ENCODE measurements around the gene ADGRL3. TPM values are rescaled to one million over a fixed set of nuclear protein-coding genes. Genes with fewer than 3 reads are reported as not detected.

The ADGRL3 gene
- total and polyA plus RNA-seq, 4 donors: 0.39 to 59.9 (median 2.9) TPM

GRCh38 chr4:62023633-62024032 is 823.5 kb downstream of the ADGRL3 start:
- DNase-seq: no peak

GRCh38 chr4:62028745-62029144 is 828.6 kb downstream of the ADGRL3 start:
- Histone ChIP-seq H3K9ac (ENCODE audit: insufficient read depth in 1 of 2, low read length in 2 of 2) (no peak overlapping the region), H3K36me3 (ENCODE audit: control insufficient read depth in 4 of 4, insufficient read depth in 4 of 4, low read length in 4 of 4) (peaks cover 0 to 2% (median 0%) of the 10 kb centered on the region in 4 donors), H3K4me3 (no peak overlapping the region), H3K9me3 (ENCODE audit: control insufficient read depth in 4 of 4, insufficient read depth in 3 of 4, low read length in 3 of 4) (no peaks in the 10 kb centered on the region), H3K4me1 (ENCODE audit: control insufficient read depth in 5 of 5, insufficient read depth in 5 of 5, low read length in 5 of 5) (no peaks in the 10 kb centered on the region), H3K27me3 (ENCODE audit: control insufficient read depth in 3 of 3, insufficient read depth in 3 of 3, low read length in 2 of 3) (no peaks in the 10 kb centered on the region), H3K27ac (ENCODE audit: low read depth in 1 of 2, low read length in 1 of 2) (no peak overlapping the region)
- WGBS, 2 donors: 63 to 71% methylated on average over 2 of the region's 2 CpGs
- DNase-seq (no peak), ATAC-seq (ENCODE audit: insufficient read depth, low FRiP score) (no peak)
- TF ChIP-seq, protein P1, sequence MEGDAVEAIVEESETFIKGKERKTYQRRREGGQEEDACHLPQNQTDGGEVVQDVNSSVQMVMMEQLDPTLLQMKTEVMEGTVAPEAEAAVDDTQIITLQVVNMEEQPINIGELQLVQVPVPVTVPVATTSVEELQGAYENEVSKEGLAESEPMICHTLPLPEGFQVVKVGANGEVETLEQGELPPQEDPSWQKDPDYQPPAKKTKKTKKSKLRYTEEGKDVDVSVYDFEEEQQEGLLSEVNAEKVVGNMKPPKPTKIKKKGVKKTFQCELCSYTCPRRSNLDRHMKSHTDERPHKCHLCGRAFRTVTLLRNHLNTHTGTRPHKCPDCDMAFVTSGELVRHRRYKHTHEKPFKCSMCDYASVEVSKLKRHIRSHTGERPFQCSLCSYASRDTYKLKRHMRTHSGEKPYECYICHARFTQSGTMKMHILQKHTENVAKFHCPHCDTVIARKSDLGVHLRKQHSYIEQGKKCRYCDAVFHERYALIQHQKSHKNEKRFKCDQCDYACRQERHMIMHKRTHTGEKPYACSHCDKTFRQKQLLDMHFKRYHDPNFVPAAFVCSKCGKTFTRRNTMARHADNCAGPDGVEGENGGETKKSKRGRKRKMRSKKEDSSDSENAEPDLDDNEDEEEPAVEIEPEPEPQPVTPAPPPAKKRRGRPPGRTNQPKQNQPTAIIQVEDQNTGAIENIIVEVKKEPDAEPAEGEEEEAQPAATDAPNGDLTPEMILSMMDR (IDR thresholded peaks at IDR 0.05; ENCODE audit: control extremely low read depth, extremely low read depth): no peak

More at GRCh38 chr4:62023633-62024032, 823.5 kb downstream of the ADGRL3 start:
- H3K4me3 ChIP-seq: no peak overlapping the region
- H3K4me1 ChIP-seq (ENCODE audit: control insufficient read depth in 5 of 5, insufficient read depth in 5 of 5, low read length in 5 of 5): no peaks in the 10 kb centered on the region
- no peak for ATAC-seq (ENCODE audit: insufficient read depth, low FRiP score)
- 83 to 89% methylated on average over 3 of the region's 3 CpGs for WGBS, 2 donors
- no peak overlapping the region for H3K9ac ChIP-seq (ENCODE audit: insufficient read depth in 1 of 2, low read length in 2 of 2)
- no peaks in the 10 kb centered on the region for H3K27me3 ChIP-seq (ENCODE audit: control insufficient read depth in 3 of 3, insufficient read depth in 3 of 3, low read length in 2 of 3)
- no peak overlapping the region for H3K27ac ChIP-seq (ENCODE audit: low read depth in 1 of 2, low read length in 1 of 2)
- TF ChIP-seq, protein P1 (IDR thresholded peaks at IDR 0.05; ENCODE audit: control extremely low read depth, extremely low read depth): no peak
- H3K36me3 ChIP-seq (ENCODE audit: control insufficient read depth in 4 of 4, insufficient read depth in 4 of 4, low read length in 4 of 4): no peaks in the 10 kb centered on the region
- peaks cover 0 to 2% (median 0%) of the 10 kb centered on the region in 4 donors for H3K9me3 ChIP-seq (ENCODE audit: control insufficient read depth in 4 of 4, insufficient read depth in 3 of 4, low read length in 3 of 4)

DNA sequence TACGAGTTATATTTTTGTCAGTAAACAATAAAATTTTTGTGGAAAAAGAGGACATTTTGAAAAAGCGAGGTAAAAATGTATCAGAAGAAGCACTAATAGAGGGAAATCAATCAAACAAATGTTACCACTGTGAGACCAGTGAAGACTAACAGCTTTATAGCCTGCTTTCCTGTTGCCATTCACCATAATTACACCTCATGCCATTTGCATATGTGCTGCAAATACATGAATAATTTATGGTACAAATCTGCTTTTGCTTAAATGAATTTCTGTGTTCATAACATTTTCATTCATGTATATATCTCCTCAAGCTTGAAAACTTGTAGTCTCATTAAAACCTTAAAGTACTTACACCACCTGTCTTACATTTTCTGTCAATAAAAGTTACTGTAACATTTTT is 830.8 kb downstream of the ADGRL3 start:
- no peaks in the 10 kb centered on the region for H3K27me3 ChIP-seq (ENCODE audit: control insufficient read depth in 3 of 3, insufficient read depth in 3 of 3, low read length in 2 of 3)
- H3K36me3 ChIP-seq (ENCODE audit: control insufficient read depth in 4 of 4, insufficient read depth in 4 of 4, low read length in 4 of 4): peaks cover 0 to 2% (median 0%) of the 10 kb centered on the region in 4 donors
- 68 to 87% methylated on average over 2 of the region's 2 CpGs for WGBS, 2 donors
- TF ChIP-seq, protein P1 (IDR thresholded peaks at IDR 0.05; ENCODE audit: control extremely low read depth, extremely low read depth): no peak
- no peak overlapping the region for H3K27ac ChIP-seq (ENCODE audit: low read depth in 1 of 2, low read length in 1 of 2)
- DNase-seq (no peak), ATAC-seq (ENCODE audit: insufficient read depth, low FRiP score) (no peak)
- H3K4me1 ChIP-seq (ENCODE audit: control insufficient read depth in 5 of 5, insufficient read depth in 5 of 5, low read length in 5 of 5): no peaks in the 10 kb centered on the region
- no peak overlapping the region for H3K4me3 ChIP-seq
- H3K9ac ChIP-seq (ENCODE audit: insufficient read depth in 1 of 2, low read length in 2 of 2): no peak overlapping the region
- no peaks in the 10 kb centered on the region for H3K9me3 ChIP-seq (ENCODE audit: control insufficient read depth in 4 of 4, insufficient read depth in 3 of 4, low read length in 3 of 4)

DNA sequence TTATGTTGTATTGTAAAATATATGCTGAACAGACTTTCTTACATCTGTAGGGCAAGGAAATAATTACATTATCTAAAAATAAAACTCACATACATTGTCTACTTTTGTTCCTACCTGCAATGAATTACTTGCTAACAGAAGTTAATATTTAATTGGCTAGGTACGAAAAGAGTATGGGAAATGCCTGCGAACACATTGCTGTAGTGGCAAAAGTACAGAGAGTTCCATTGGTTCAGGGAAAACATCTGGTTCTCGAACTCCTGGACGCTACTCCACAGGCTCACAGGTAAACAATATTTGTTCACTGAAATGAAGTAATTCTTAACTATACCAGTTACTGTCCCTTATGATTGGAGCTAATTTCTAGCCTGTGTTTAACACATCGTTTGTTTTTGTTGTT is 837.4 kb downstream of the ADGRL3 start:
- 82 to 83% methylated on average over 5 of the region's 5 CpGs for WGBS, 2 donors
- no peak overlapping the region for H3K4me3 ChIP-seq

More for the DNA sequence above, 837.4 kb downstream of the ADGRL3 start:
- Histone ChIP-seq H3K27me3 (ENCODE audit: control insufficient read depth in 3 of 3, insufficient read depth in 3 of 3, low read length in 2 of 3) (no peaks in the 10 kb centered on the region), H3K9ac (ENCODE audit: insufficient read depth in 1 of 2, low read length in 2 of 2) (no peak overlapping the region), H3K4me1 (ENCODE audit: control insufficient read depth in 5 of 5, insufficient read depth in 5 of 5, low read length in 5 of 5) (peaks cover 0 to 3% (median 0%) of the 10 kb centered on the region in 5 donors), H3K9me3 (ENCODE audit: control insufficient read depth in 4 of 4, insufficient read depth in 3 of 4, low read length in 3 of 4) (no peaks in the 10 kb centered on the region), H3K27ac (ENCODE audit: low read depth in 1 of 2, low read length in 1 of 2) (no peak overlapping the region), H3K36me3 (ENCODE audit: control insufficient read depth in 4 of 4, insufficient read depth in 4 of 4, low read length in 4 of 4) (peaks cover 0 to 2% (median 0%) of the 10 kb centered on the region in 4 donors)
- peak in 1 of 3 donors; percentile 6 for DNase-seq
- ATAC-seq (ENCODE audit: insufficient read depth, low FRiP score): no peak
- TF ChIP-seq, protein P1 (IDR thresholded peaks at IDR 0.05; ENCODE audit: control extremely low read depth, extremely low read depth): no peak
